Activated naive CD4-positive, alpha-beta T cell (primary cell): ENCODE measurements around the gene KCNJ10.

Experiments
- DNase-seq, 4 experiments: peaks; one replicate each; lab custom pipeline; 2025; lab: John Stamatoyannopoulos, UW

Gene KCNJ10

DNA sequence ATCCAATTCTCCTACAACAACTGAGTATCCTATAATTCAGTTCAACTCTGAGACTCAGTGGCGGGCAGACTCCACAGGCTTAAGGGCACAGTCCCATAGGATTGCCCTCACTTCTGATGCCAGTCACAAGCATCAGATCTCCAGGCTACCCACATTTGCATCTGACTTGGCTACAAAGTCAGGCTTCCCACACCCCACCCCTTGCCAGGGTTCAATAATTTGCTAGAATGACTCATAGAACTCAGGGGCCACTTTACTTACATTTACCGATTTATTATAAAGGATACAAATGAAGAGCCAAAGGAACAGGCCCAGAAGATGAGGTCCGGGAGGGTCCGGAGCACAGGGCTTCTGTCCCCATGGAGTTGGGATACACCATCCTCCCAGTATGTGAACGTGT lies 80.0 kb downstream of the KCNJ10 start:
- DNase-seq, result no peak

DNA sequence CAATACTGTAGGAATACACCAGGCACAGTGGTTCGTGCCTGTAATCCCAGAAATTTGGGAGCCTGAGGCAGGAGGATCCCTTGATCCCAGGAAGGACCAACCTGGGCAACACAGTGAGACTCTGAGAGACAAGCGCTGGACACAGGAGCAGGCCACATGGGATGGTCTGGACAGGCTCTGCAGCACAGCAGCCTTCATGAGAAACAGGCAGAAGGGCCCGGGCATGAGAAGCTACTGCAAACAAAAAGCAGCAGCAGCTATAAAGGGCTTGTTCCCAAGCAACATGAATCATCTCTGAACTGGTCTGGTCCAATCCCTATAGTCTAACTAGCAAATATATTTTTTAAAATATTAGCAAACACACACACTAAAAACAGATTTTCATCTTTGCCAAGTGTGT lies 80.4 kb downstream of the KCNJ10 start:
- DNase-seq, result no peak

GRCh38 chr1:159988006-159988405 lies 82.0 kb downstream of the KCNJ10 start:
- DNase-seq, result no peak

- DNase-seq, result no peak
These were observed 82.8 kb downstream of the KCNJ10 start for GRCh38 chr1:159987186-159987585.

DNA sequence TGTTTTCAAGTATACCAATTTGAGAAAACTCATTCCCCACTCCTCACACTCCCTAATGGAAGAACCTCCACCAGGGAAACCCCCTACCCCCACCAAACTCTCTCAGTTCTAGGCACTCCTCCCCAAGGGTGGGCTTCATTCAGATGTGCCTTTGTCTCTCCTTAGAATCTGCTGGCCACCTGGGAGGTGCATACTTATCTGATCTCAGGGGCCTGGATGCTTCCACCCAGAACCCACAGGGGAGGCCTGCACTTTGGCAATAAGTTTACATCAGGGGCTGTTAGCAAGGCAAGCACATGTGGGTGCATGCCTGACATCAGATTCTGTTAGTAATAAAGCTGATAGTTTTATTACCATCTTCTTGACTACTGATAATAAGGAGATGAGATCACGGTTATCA lies 83.4 kb downstream of the KCNJ10 start:
- no peak for DNase-seq

DNA sequence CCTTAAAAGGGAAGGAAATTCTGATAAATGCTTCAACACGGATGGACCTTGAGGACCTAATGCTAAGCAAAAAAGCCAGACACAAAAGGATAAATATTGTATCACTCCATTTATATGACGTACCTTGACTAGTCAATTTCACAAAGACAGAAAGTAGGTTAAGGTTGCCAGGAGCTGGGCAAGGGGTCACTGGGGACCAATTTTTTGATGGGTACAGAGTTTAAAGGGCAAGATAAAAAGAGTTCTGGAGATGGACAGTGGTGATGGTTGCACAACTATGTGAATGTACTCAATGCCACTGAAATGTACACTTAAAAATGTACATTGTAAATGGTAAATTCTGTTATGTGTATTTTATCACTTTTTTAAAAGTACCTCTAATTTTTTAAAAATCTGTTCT lies 83.9 kb downstream of the KCNJ10 start:
- no peak for DNase-seq

GRCh38 chr1:159985473-159985872 lies 84.5 kb downstream of the KCNJ10 start:
- DNase-seq, result no peak

DNA sequence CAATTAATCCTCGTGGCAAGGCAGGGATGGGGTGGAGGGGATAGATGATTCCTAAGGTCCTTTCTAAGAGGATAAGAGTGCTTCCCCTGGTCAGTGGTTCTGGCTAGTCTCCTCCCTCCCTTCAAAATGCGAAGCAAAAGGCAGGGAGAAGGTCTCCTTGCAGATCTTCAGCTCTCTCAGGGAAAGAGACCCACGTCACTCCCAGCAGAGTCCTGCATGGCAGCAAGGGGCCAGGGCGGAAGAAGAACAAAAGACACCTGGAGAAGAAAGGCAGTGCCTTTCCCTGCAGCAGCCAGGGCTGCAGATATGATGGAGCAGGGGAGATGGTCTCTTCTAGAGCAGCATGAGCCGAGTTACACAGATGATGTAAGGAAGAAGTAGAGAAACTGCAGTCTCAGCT lies 86.3 kb downstream of the KCNJ10 start:
- no peak for DNase-seq

- no peak for DNase-seq
These were observed 87.7 kb downstream of the KCNJ10 start for GRCh38 chr1:159982280-159982679.

- no peak for DNase-seq
These were observed 88.5 kb downstream of the KCNJ10 start for GRCh38 chr1:159981351-159982055.

DNA sequence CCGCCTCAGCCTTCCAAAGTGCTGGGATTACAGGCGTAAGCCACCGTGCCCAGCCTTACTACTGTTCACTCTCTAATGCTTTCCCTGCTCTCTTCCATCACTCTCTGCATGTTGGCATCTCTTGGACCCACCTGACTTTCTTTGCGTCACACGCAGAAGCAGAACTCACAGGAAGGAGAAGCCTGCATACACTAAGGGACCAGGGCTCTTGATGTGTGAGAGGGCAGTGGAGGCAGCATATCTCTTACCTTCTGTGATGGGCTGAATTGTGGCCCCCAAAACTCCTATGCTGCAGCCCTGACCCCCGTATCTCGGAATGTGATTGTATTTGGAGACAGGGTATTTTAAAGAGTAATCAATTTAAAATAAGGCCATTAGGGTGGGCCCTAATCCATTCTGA lies 89.2 kb downstream of the KCNJ10 start:
- DNase-seq, result no peak

- DNase-seq, result no peak
These were observed 89.9 kb downstream of the KCNJ10 start for GRCh38 chr1:159980076-159980475.

GRCh38 chr1:159979257-159979656 lies 90.7 kb downstream of the KCNJ10 start:
- no peak for DNase-seq

DNA sequence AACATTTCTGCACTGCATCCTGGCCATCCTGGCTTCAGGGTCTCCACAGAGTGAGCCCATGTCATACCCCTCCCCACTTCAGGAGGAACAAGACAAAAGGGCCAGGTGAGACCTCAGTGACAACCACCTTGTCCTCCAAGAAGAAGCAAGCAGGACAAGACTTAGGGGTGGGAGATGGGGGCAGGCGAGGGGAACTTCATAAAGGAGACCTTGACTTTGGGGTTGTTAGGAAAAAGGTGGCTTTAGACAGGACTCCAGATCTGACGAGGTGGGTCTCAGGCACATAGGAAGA lies 91.9 kb downstream of the KCNJ10 start:
- DNase-seq, result no peak

DNA sequence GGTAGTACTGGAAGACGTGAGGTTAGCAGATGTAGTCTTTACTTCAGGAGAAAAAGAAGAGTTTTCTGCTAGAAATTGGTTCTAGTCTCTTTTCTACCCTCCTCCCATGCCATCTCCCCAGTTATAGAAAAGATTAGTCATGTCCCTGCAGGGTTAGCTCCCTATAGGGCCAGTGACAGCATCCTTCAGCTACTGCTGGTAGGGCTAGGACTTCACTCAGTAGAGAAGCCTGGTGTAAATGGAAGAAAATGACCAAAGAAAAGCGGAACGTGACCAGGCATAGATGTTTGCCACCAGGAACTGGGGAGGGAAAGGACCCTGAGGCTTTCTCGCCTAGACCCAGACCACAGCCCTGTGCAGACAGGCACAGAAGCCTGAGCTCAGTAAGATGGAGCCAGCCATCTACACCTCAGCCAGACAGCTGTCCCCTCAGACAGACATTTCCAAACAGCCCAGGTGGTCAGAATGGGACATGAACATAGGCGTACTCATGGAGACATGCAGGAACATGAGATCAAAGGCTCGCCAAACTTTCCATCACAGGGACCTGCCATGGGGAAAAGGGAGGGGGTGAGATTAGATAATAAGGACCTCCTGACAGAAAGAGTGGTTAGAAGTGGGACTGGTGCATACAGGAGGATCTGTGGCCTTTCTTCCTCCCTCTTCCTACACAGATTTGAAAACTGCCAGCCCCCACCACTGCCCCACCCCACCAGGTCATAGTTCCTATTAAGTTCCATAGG lies 92.4 kb downstream of the KCNJ10 start:
- DNase-seq, result no peak

- DNase-seq, result no peak
These were observed 95.5 kb downstream of the KCNJ10 start for GRCh38 chr1:159974350-159974965.

DNA sequence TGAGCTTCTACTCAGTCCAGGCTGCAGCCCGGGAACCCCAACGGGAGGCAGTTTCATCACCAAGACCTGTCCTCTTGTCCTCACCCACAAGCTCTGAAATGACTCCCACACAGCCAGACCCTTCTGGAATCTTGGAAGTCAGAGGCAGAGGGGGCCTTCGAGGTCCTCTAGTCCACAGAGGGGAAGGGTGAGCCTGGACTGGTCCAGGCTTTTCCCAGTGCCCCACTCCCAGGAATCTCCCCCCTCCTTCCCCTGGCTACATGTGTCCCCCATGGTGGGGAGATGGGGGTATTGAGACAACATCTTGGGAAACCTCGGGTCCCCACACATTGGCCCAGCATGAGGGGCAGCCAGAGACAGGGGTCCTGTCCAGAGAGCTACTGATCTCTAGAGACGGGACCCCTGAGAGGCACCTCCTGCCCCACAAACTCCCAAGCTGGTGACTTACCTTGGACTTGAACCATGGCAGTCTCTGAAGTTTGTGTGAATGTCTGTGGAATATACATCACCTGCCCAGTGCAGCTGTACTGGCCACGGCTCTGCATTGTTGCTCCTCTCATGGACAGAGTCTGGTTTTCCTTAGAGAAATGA lies 96.5 kb downstream of the KCNJ10 start:
- DNase-seq, result no peak

DNA sequence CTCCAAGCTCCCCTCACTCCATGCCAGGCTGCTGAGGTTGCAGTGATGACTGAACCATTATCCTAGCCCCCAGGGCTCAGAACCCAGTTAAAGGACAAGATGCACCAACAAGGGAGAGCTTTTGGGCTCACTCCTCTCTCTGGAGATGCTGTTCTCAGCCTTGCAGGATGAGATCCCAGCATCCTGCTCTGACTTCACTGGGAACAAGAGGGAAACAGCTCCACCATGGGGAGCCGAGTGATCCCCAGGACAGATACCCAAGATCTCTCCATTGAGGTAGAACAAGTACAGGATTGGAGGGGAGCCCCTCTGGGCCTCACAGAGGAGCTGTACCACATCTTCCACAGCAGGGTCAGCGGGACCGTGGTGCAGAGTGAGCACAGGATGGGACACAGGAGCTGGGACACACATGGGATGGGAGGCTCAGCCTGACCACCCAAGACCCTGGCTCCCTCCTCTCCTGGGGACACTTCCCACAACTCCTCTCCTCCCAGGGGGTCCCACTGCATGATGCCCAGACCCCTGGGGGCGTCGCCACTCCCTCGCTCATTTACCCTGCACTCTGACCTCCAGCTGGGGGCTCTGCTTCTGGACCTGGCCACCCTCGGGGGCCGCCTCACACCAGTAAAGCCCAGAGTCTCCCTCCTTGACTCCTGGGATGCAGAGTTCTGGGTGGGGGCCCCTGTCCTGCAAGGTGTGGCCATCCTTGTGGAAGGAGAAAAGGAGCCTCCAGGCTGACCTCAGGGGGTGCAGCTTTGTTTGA lies 97.3 kb downstream of the KCNJ10 start:
- no peak for DNase-seq

DNA sequence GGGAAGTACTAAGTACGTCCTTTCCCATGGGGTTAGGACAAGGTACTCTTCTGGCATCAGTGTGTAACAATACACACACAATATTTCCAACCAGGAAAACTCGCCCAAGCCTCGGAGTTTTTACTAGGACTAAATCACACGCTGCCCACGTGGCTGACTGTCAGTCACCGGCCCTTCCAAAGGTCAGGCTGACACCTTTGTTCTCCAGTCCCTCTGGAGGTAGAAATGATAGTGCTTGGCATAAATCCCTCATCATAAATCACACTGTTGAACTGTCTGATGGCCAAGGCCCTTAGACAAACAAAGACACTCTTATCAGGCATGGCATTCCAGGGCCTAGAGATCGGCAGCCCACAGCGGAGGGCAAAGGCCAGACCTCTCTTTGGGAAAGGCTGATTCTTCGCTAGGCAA lies 99.0 kb downstream of the KCNJ10 start:
- DNase-seq, result no peak

- DNase-seq, result no peak
These were observed 101.1 kb downstream of the KCNJ10 start for GRCh38 chr1:159968901-159969300.

GRCh38 chr1:159965263-159965662 lies 104.7 kb downstream of the KCNJ10 start:
- DNase-seq, result no peak

GRCh38 chr1:159964144-159964543 lies 105.8 kb downstream of the KCNJ10 start:
- no peak for DNase-seq
